Fibroblast of lung (primary cell): ENCODE results near the gene ATP11A. TPM values are rescaled to one million over a fixed set of nuclear protein-coding genes. Genes with fewer than 3 reads are reported as not detected.

Experiments
- DNase-seq, 2 donors: peaks; one replicate each; pipeline versions ENCODE4 v3.0.0 to v3.0.0-alpha.2; 2010; ENCODE audit warnings: low read depth in 2 of 2
- H2AFZ ChIP-seq: 2 replicates; pipeline ENCODE4 v1.5.1; 2012; ENCODE audit warnings: low read length, control low read depth, inconsistent platforms
- H3K27ac ChIP-seq: 2 replicates; pipeline ENCODE4 v1.5.1; 2011; ENCODE audit warnings: low read length, control low read depth; ENCODE audit not compliant: insufficient read depth
- H3K27me3 ChIP-seq: 2 replicates; pipeline ENCODE4 v1.5.1; 2011; ENCODE audit warnings: mild to moderate bottlenecking, low read length; ENCODE audit not compliant: control insufficient read depth, insufficient read depth
- H3K36me3 ChIP-seq: 2 replicates; pipeline ENCODE4 v1.5.1; 2011; ENCODE audit warnings: low read length; ENCODE audit not compliant: control insufficient read depth, insufficient read depth
- H3K4me1 ChIP-seq: 2 replicates; pipeline ENCODE4 v1.5.1; 2011; ENCODE audit warnings: low read length; ENCODE audit not compliant: control insufficient read depth, insufficient read depth; ENCODE audit errors: extremely low read depth
- H3K4me2 ChIP-seq: 2 replicates; pipeline ENCODE4 v1.5.1; 2011; ENCODE audit warnings: low read length, control low read depth; ENCODE audit not compliant: insufficient read depth; ENCODE audit errors: extremely low read depth
- H3K4me3 ChIP-seq, 4 experiments: fragments of 200-600 bp in 1 of 4; sonication (generic) in 1 of 4; replicated peaks in 1 of 4; 2 replicates each; pipeline ENCODE4 v1.5.1; 2011 to 2016; ENCODE audit warnings: low read length in 4 of 4, low read depth in 3 of 4, mild to moderate bottlenecking in 3 of 4, control low read depth in 2 of 4, inconsistent platforms in 1 of 4, mixed read lengths in 1 of 4; ENCODE audit not compliant: insufficient read depth in 1 of 4; ENCODE audit errors: control extremely low read depth in 1 of 4
- H3K79me2 ChIP-seq: 2 replicates; pipeline ENCODE4 v1.5.1; 2012; ENCODE audit warnings: mild to moderate bottlenecking, low read length, inconsistent platforms; ENCODE audit not compliant: control insufficient read depth, insufficient read depth
- H3K9ac ChIP-seq: 2 replicates; pipeline ENCODE4 v1.5.1; 2011; ENCODE audit warnings: mild to moderate bottlenecking, low read length, control low read depth; ENCODE audit not compliant: insufficient read depth
- H3K9me3 ChIP-seq: 2 replicates; pipeline ENCODE4 v1.5.1; 2012; ENCODE audit warnings: low read depth, low read length; ENCODE audit not compliant: control insufficient read depth, insufficient read depth
- H4K20me1 ChIP-seq: 2 replicates; pipeline ENCODE4 v1.5.1; 2011; ENCODE audit warnings: low read length; ENCODE audit not compliant: control insufficient read depth, insufficient read depth; ENCODE audit errors: extremely low read depth
- EZH2 ChIP-seq: IDR thresholded peaks from 2 replicates; pipeline ENCODE4 v1.5.1; 2012; ENCODE audit warnings: low read length, control low read depth, mild to moderate bottlenecking; ENCODE audit errors: missing control alignments
- polyA plus RNA-seq, 2 donors: library from polyadenylated mRNA; depleted of rRNA in 1 of 2; stranded (reverse) in 1 of 2; unstranded in 1 of 2; fragments of >200 nt; gene quantifications; 2 replicates each; pipeline ENCODE4 v1.2.1, GENCODE V29; 2011 to 2012; ENCODE audit warnings: missing spikeins in 1 of 2
- total RNA-seq: library from RNA; depleted of rRNA; stranded (reverse); fragments of >200 nt; gene quantifications from 2 replicates; pipeline ENCODE4 v1.2.1, GENCODE V29; 2014
- TF ChIP-seq, protein P1 (sequence below), 2 donors: IDR thresholded peaks in 1 of 2; conservative IDR thresholded peaks in 1 of 2; 1 replicate in 1 of 2; 2 replicates in 1 of 2; pipeline ENCODE4 v1.5.1; 2011 to 2012; ENCODE audit warnings: low read length in 2 of 2, control low read depth in 1 of 2, inconsistent platforms in 1 of 2, low read depth in 1 of 2, mild to moderate bottlenecking in 1 of 2

ATP11A gene
- total and polyA plus RNA-seq, 2 donors (not counting 1 experiment from before 2014, with no cell fraction given), result 2.3 to 7.8 TPM

DNA sequence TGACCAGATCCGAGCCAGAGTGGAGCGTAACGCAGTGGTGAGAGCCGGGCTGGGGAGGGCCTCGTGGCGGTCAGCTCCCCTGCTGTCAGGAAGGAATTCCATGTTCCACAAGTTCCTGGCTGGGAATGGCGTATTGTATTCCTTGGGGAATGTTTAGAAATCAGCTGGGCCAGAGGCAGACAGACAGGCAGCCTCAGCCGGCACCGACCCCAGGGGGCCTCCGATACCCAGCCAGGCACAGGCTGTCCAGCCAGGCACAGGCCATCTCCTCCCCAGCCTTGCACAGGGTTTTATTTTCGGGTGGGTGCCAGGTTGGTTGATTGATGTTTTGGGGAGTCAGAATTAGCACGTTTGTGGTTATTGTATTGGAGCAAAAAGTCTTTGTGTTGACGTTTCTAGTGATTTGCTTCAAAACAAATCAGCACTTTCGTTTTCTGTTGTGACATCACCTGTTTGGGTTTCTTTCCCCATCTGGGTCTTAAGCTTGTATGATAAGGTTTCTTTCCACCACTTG, 152.6 kb downstream of the ATP11A start:
- Histone ChIP-seq H3K4me3 (no peak overlapping the region), H3K9ac (no peak overlapping the region), H3K9me3 (no peaks in the 10 kb centered on the region), H3K4me1 (no peaks in the 10 kb centered on the region), H3K79me2 (no peaks in the 10 kb centered on the region), H3K36me3 (no peaks in the 10 kb centered on the region), H3K27ac (no peak overlapping the region), H3K4me2 (no peak overlapping the region), H3K27me3 (no peaks in the 10 kb centered on the region), H2AFZ (no peak overlapping the region), H4K20me1 (no peaks in the 10 kb centered on the region)
- DNase-seq, result peak in 1 of 2 donors; percentile 33
- TF ChIP-seq, protein P1, sequence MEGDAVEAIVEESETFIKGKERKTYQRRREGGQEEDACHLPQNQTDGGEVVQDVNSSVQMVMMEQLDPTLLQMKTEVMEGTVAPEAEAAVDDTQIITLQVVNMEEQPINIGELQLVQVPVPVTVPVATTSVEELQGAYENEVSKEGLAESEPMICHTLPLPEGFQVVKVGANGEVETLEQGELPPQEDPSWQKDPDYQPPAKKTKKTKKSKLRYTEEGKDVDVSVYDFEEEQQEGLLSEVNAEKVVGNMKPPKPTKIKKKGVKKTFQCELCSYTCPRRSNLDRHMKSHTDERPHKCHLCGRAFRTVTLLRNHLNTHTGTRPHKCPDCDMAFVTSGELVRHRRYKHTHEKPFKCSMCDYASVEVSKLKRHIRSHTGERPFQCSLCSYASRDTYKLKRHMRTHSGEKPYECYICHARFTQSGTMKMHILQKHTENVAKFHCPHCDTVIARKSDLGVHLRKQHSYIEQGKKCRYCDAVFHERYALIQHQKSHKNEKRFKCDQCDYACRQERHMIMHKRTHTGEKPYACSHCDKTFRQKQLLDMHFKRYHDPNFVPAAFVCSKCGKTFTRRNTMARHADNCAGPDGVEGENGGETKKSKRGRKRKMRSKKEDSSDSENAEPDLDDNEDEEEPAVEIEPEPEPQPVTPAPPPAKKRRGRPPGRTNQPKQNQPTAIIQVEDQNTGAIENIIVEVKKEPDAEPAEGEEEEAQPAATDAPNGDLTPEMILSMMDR (conservative IDR thresholded peaks at IDR 0.05 in 1 of 2, IDR thresholded peaks at IDR 0.05 in 1 of 2; ENCODE audit: low read depth in 1 of 2, low read length in 2 of 2), result no peak
- no peak for TF ChIP-seq EZH2

DNA sequence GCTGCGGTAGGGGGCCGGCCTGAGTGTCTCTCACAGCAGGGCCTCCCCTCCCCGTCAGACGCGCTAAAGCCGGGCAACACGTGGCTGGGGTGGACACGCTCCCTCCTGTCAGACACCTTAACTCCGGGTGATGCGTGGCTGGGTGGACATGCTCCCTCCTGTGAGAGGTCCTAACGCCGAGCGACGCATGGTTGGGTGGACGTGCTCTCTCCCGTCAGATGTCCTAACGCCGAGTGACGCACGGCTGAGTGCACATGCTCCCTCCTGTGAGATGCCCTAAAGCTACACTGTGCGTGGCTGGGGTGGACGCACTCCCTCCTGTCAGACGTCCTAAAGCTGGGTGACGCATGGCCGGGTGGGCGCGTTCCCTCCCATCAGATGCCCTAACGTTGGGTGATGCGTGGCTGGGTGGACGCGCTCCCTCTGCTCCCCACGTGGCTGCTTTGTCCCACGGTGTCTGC, 153.1 kb downstream of the ATP11A start:
- H2AFZ ChIP-seq, result no peak overlapping the region

DNA sequence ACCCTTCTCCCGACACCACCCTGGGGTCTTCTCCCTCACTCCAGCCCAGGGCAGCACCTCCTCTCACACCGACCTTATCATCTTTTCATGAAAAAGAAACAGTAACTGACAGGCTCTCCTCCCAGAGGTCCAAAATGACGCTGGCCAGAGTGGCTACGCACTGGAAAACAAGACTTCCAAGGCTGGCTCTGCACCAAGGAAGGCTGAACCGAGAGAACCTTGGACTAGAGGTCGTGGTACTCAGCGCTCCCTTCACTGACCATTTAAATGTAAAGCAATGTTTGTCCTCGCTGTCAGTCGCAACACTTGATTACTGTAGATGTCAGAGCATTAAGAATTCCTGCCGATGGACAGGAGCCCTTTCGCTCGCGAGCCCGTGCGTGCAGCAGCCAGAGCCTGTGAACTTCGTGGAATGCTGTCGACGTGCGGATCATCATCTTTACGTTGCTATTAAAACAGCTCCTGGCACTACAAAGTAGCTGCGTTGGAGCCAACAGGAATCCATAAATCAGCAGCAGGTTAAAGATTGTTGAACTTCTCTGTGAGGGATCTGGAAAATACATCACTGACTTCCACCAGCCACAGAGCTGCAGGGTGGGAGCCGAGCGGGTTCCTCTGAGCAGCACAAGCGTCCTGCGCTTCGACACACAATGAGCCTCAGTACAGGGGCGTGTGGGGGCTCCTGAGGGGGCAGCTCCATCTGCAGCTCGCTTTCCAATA, 153.7 kb downstream of the ATP11A start:
- no peak overlapping the region for H2AFZ ChIP-seq
- H3K4me1 ChIP-seq, result no peaks in the 10 kb centered on the region
- no peak overlapping the region for H3K4me2 ChIP-seq
- no peaks in the 10 kb centered on the region for H3K79me2 ChIP-seq
- H3K36me3 ChIP-seq, result no peaks in the 10 kb centered on the region
- H3K4me3 ChIP-seq, result no peak overlapping the region
- no peaks in the 10 kb centered on the region for H3K27me3 ChIP-seq
- H3K27ac ChIP-seq, result no peak overlapping the region
- no peak overlapping the region for H3K9ac ChIP-seq
- TF ChIP-seq EZH2, result no peak
- TF ChIP-seq, protein P1 (conservative IDR thresholded peaks at IDR 0.05 in 1 of 2, IDR thresholded peaks at IDR 0.05 in 1 of 2; ENCODE audit: low read depth in 1 of 2, low read length in 2 of 2), result no peak
- no peaks in the 10 kb centered on the region for H4K20me1 ChIP-seq
- no peak for DNase-seq
- no peaks in the 10 kb centered on the region for H3K9me3 ChIP-seq

More for the DNA sequence above, 153.1 kb downstream of the ATP11A start:
- Histone ChIP-seq H4K20me1 (no peaks in the 10 kb centered on the region), H3K4me2 (no peak overlapping the region), H3K4me3 (no peak overlapping the region), H3K4me1 (no peaks in the 10 kb centered on the region), H3K9ac (no peak overlapping the region), H3K27me3 (no peaks in the 10 kb centered on the region), H3K9me3 (no peaks in the 10 kb centered on the region), H3K27ac (no peak overlapping the region), H3K79me2 (no peaks in the 10 kb centered on the region), H3K36me3 (no peaks in the 10 kb centered on the region)
- TF ChIP-seq EZH2, result no peak
- TF ChIP-seq, protein P1 (conservative IDR thresholded peaks at IDR 0.05 in 1 of 2, IDR thresholded peaks at IDR 0.05 in 1 of 2; ENCODE audit: low read depth in 1 of 2, low read length in 2 of 2), result no peak
- DNase-seq, result no peak
